Mesenchymal stem cell (in vitro differentiated cells and primary cell): ENCODE results near the gene TMEM61.

Experiments
- DNase-seq: peaks from one replicate; pipeline ENCODE4 v3.0.0-alpha.2; 2013
- H2AFZ ChIP-seq: one replicate; pipeline ENCODE4 v1.6.1; 2013; ENCODE audit warnings: low read depth, mild to moderate bottlenecking, control low read depth, inconsistent platforms, low read length, moderate library complexity
- H2AK5ac ChIP-seq: 2 replicates; pipeline ENCODE4 v1.6.1; 2013; ENCODE audit warnings: low read length, moderate library complexity, mild to moderate bottlenecking, inconsistent platforms; ENCODE audit not compliant: severe bottlenecking
- H2BK120ac ChIP-seq: one replicate; pipeline ENCODE4 v1.6.1; 2013; ENCODE audit warnings: low read depth, mild to moderate bottlenecking, inconsistent platforms, low read length, moderate library complexity
- H2BK12ac ChIP-seq, 2 experiments: one replicate each; pipeline ENCODE4 v1.6.1; 2013; ENCODE audit warnings: inconsistent platforms in 2 of 2, low read length in 2 of 2, mild to moderate bottlenecking in 2 of 2, moderate library complexity in 2 of 2, control low read depth in 1 of 2
- H2BK15ac ChIP-seq: one replicate; pipeline ENCODE4 v1.6.1; 2013; ENCODE audit warnings: mild to moderate bottlenecking, low read depth, inconsistent platforms; ENCODE audit not compliant: poor library complexity, severe bottlenecking
- H2BK5ac ChIP-seq: 2 replicates; pipeline ENCODE4 v1.6.1; 2013; ENCODE audit warnings: low read depth, mild to moderate bottlenecking, low read length, control low read depth, inconsistent platforms; ENCODE audit not compliant: poor library complexity, severe bottlenecking
- H3K14ac ChIP-seq, 2 experiments: one replicate each; pipeline ENCODE4 v1.6.1; 2013; ENCODE audit warnings: inconsistent platforms in 2 of 2, low read length in 2 of 2, control low read depth in 1 of 2, mild to moderate bottlenecking in 1 of 2, moderate library complexity in 1 of 2
- H3K18ac ChIP-seq, 2 experiments: one replicate each; pipeline ENCODE4 v1.6.1; 2013; ENCODE audit warnings: inconsistent platforms in 2 of 2, low read length in 2 of 2, control low read depth in 1 of 2, low read depth in 1 of 2, mild to moderate bottlenecking in 1 of 2
- H3K23ac ChIP-seq, 2 experiments: one replicate each; pipeline ENCODE4 v1.6.1; 2013; ENCODE audit warnings: inconsistent platforms in 2 of 2, low read length in 2 of 2, mild to moderate bottlenecking in 2 of 2, moderate library complexity in 2 of 2, control low read depth in 1 of 2
- H3K27ac ChIP-seq: 2 replicates; pipeline ENCODE4 v1.5.1; 2013; ENCODE audit warnings: mild to moderate bottlenecking, moderate library complexity, low read length, control low read depth, inconsistent platforms; ENCODE audit not compliant: poor library complexity, severe bottlenecking
- H3K27me3 ChIP-seq, 2 experiments: 2 replicates each; pipeline versions ENCODE4 v1.6.1 to v1.7.0; 2013; ENCODE audit warnings: low read length in 2 of 2, mild to moderate bottlenecking in 2 of 2, moderate library complexity in 2 of 2, control low read depth in 1 of 2, inconsistent platforms in 1 of 2; ENCODE audit not compliant: control insufficient read depth in 1 of 2, insufficient read depth in 1 of 2
- H3K36me3 ChIP-seq, 2 experiments: 2 replicates each; pipeline versions ENCODE4 v1.6.1 to v1.7.0; 2013; ENCODE audit warnings: low read length in 2 of 2, control low read depth in 1 of 2, inconsistent platforms in 1 of 2, low read depth in 1 of 2, mild to moderate bottlenecking in 1 of 2; ENCODE audit not compliant: insufficient read depth in 2 of 2, control insufficient read depth in 1 of 2
- H3K4ac ChIP-seq, 2 experiments: one replicate each; pipeline ENCODE4 v1.6.1; 2013; ENCODE audit warnings: inconsistent platforms in 2 of 2, low read length in 2 of 2, mild to moderate bottlenecking in 2 of 2, moderate library complexity in 2 of 2, control low read depth in 1 of 2, low read depth in 1 of 2
- H3K4me1 ChIP-seq: 2 replicates; pipeline ENCODE4 v1.6.1; 2013; ENCODE audit warnings: low read depth, low read length, control low read depth; ENCODE audit not compliant: control insufficient read depth, insufficient read depth
- H3K4me2 ChIP-seq: 2 replicates; pipeline ENCODE4 v1.6.1; 2013; ENCODE audit warnings: low read length, mild to moderate bottlenecking, inconsistent platforms; ENCODE audit not compliant: poor library complexity, severe bottlenecking
- H3K4me3 ChIP-seq, 2 experiments: 2 replicates each; pipeline versions ENCODE4 v1.5.1 to v1.7.0; 2013; ENCODE audit warnings: low read length in 2 of 2, mild to moderate bottlenecking in 2 of 2, control low read depth in 1 of 2, low read depth in 1 of 2; ENCODE audit not compliant: insufficient read depth in 1 of 2
- H3K79me1 ChIP-seq: replicated peaks from 2 replicates; pipeline ENCODE4 v1.6.1; 2013; ENCODE audit warnings: mild to moderate bottlenecking, control low read depth, low read length, inconsistent platforms; ENCODE audit not compliant: poor library complexity, severe bottlenecking
- H3K9ac ChIP-seq: 2 replicates; pipeline ENCODE4 v1.7.0; 2013; ENCODE audit warnings: mild to moderate bottlenecking, low read length, moderate library complexity
- H3K9me3 ChIP-seq: 2 replicates; pipeline ENCODE4 v1.7.0; 2013; ENCODE audit warnings: mild to moderate bottlenecking, low read length; ENCODE audit not compliant: control insufficient read depth
- H4K8ac ChIP-seq: one replicate; pipeline ENCODE4 v1.6.1; 2013; ENCODE audit warnings: inconsistent platforms, mild to moderate bottlenecking, low read length, moderate library complexity
- H4K91ac ChIP-seq: one replicate; pipeline ENCODE4 v1.6.1; 2013; ENCODE audit warnings: mild to moderate bottlenecking, low read length, inconsistent platforms
- WGBS: methylation state at CpG from one replicate; pipeline ENCODE4 v1.1.7; 2013; ENCODE audit warnings: mixed read lengths; 5-methylcytosine and 5-hydroxymethylcytosine counted together

TMEM61 gene

DNA sequence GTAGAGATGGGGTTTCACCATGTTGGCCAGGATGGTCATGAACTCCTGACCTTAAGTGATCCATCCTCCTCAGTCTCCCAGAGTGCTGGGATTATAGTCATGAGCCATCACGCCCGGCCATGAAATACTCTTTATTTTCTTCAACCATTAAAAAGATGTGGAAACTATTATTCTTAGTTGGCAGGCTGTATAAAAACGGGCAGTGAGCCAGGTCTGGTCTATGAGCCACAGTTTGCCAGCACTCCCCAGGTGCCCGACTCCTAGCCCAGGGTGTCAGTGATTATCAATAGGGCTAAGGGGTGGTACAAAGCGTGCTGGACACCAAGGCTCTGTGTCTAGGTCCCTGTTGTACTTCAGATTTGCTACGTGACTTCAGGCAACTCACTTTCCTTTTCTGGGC lies 3.7 kb upstream of the TMEM61 start:
- Histone ChIP-seq H3K79me1 (no peaks in the 10 kb centered on the region), H4K8ac (no peak overlapping the region), H2AK5ac (no peak overlapping the region), H4K91ac (no peak overlapping the region), H2BK120ac (no peak overlapping the region), H3K27me3 (peaks cover 28 to 32% of the 10 kb centered on the region in 2 experiments), H3K9ac (no peak overlapping the region), H3K4ac (no peak overlapping the region), H3K36me3 (no peaks in the 10 kb centered on the region), H2BK5ac (no peak overlapping the region), H2BK15ac (no peak overlapping the region), H3K27ac (no peak overlapping the region), H3K4me1 (peaks cover 13% of the 10 kb centered on the region), H3K9me3 (no peaks in the 10 kb centered on the region), H3K4me3 (no peak overlapping the region), H3K14ac (no peak overlapping the region), H2BK12ac (no peak overlapping the region), H3K23ac (no peak overlapping the region), H3K4me2 (no peak overlapping the region), H2AFZ (no peak overlapping the region), H3K18ac (no peak overlapping the region)
- 76% methylated on average over 4 of the region's 6 CpGs for WGBS
- DNase-seq, result no peak

DNA sequence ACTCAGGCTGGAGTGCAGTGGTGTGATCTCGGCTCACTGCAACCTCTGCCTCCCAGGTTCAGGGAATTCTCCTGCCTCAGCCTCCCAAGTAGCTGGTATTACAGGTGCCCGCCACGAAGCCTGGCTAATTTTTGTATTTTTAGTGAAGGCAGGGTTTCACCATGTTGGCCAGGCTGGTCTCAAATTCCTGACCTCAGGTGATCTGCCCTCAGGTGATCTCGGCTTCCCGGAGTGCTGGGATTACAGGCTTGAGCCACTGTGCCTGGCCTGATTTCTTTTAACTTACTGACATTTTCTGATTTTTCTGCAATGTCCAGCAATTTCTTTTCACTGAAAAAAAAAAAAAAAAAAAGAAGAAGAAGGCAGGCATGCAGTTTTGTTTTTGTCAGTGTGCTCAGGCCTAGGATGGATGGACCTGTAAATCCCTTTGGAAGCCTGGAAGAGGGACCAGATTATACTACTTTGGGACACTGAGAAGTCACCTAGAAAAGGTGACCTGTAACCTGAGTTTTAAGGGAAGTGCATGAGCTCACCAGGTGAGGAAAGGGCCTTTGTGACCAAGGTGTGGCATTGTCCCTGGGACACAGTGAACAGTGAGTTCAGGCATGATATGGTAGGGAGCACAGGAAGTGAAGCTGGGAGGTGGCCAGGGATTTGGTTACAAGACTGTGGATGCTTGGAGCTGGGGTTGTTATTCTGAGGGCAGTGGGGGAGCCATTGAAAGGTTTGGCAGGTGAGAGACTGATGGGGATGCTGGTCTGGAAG lies 2.7 kb upstream of the TMEM61 start:
- no peak overlapping the region for H2BK12ac ChIP-seq
- no peak overlapping the region for H4K91ac ChIP-seq
- no peak overlapping the region for H3K4me3 ChIP-seq
- H3K79me1 ChIP-seq, result no peaks in the 10 kb centered on the region
- no peak overlapping the region for H4K8ac ChIP-seq
- no peak overlapping the region for H3K23ac ChIP-seq
- no peak overlapping the region for H2AK5ac ChIP-seq
- H3K14ac ChIP-seq, result no peak overlapping the region
- DNase-seq, result no peak
- no peak overlapping the region for H3K27ac ChIP-seq
- H3K36me3 ChIP-seq, result no peaks in the 10 kb centered on the region
- no peaks in the 10 kb centered on the region for H3K9me3 ChIP-seq
- H2BK120ac ChIP-seq, result no peak overlapping the region
- peaks cover 13% of the 10 kb centered on the region for H3K4me1 ChIP-seq
- no peak overlapping the region for H2BK5ac ChIP-seq
- H3K4me2 ChIP-seq, result no peak overlapping the region
- WGBS, result 90% methylated on average over 5 of the region's 5 CpGs
- H3K27me3 ChIP-seq, result peaks cover 38 to 42% of the 10 kb centered on the region in 2 experiments
- H2BK15ac ChIP-seq, result no peak overlapping the region
- peak overlapping the region; percentile 3 for H2AFZ ChIP-seq
- H3K18ac ChIP-seq, result no peak overlapping the region
- no peak overlapping the region for H3K4ac ChIP-seq
- H3K9ac ChIP-seq, result no peak overlapping the region

DNA sequence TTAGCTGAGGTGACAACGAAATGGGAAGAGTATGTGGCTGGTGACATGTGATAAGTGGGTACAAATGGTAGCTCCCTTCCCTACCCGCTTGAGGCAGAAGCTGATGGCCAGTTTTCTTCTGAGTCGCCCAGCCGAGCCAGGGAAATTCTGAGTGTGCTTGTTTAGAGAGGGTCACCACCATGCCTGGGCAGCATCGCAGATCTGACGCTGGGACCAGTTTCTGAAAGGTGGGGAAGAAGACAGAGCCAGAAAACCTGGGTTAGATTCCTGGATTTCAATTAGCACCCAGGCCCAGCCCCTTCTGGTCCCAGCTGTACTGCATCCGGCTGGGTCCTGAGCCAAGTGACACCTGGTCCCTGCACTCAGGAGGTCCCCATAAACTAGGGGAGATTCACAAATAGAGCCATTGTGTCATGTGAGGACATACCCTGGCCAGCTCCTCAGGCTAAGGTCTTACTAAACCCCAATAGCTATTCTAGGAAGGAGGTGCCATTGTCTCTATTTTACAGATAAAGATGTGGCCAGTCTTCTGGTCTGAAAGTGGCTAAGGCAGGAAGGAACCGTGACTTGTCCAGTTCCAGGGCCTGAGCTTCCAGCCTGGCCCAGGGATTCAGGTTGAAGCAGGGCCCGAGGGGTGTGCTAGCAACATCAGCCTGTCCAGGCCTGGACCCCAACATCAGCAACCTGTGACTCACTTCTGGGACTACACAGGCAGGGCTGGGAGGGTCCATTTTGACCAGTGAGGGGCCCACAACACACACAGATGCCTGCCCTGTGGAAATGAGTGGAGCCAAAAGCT lies 1.7 kb upstream of the TMEM61 start:
- no peak overlapping the region for H3K4me2 ChIP-seq
- no peak for DNase-seq
- WGBS, result 88% methylated on average over 9 of the region's 9 CpGs
- H3K4ac ChIP-seq, result no peak overlapping the region
- H2AK5ac ChIP-seq, result no peak overlapping the region
- H2BK5ac ChIP-seq, result no peak overlapping the region
- H3K9ac ChIP-seq, result no peak overlapping the region
- H3K27me3 ChIP-seq, result peaks cover 42 to 49% of the 10 kb centered on the region in 2 experiments
- no peak overlapping the region for H3K18ac ChIP-seq
- H3K4me3 ChIP-seq, result no peak overlapping the region
- no peak overlapping the region for H4K8ac ChIP-seq
- H3K36me3 ChIP-seq, result no peaks in the 10 kb centered on the region
- H2BK15ac ChIP-seq, result no peak overlapping the region
- peaks cover 11% of the 10 kb centered on the region for H3K4me1 ChIP-seq
- H3K9me3 ChIP-seq, result no peaks in the 10 kb centered on the region
- H3K23ac ChIP-seq, result no peak overlapping the region
- H3K14ac ChIP-seq, result peak overlapping the region in 1 of 2 experiments; percentile 7
- H2BK12ac ChIP-seq, result no peak overlapping the region
- H4K91ac ChIP-seq, result no peak overlapping the region
- no peaks in the 10 kb centered on the region for H3K79me1 ChIP-seq
- H2AFZ ChIP-seq, result peak overlapping the region; percentile 3
- H3K27ac ChIP-seq, result no peak overlapping the region
- no peak overlapping the region for H2BK120ac ChIP-seq

DNA sequence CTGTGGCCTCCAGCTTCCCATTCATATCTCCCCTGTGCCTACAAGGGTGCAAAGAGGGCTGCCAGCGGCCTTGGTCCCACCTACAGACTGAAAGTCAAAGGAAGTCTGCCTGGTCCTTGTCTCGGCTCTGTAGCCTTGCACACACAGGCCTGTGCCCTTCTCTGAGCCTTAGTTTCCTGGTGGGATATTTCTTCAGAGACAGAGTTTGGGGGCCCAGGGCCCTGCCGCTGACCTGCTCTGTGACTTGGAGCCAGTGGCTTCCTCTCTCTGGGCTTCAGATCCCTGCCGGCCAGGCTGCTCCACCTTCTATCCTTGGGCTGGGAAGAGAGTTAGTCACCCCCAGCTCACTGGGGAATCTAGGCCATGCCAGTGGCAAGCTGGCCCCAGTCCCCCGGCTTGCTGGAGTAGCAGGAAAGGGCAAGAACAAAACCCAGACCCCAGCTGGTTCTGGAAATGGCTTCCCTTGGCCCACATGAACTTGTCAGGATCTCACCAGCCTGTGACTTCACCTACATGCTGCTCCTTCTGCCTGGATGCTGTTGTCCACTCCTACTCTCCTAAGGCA lies 1.0 kb upstream of the TMEM61 start:
- Histone ChIP-seq H3K4me2 (no peak overlapping the region), H2BK12ac (no peak overlapping the region), H4K8ac (no peak overlapping the region), H2BK120ac (no peak overlapping the region), H4K91ac (no peak overlapping the region), H2AFZ (no peak overlapping the region), H3K4ac (no peak overlapping the region), H3K9me3 (no peaks in the 10 kb centered on the region), H2AK5ac (no peak overlapping the region), H3K27ac (no peak overlapping the region), H3K4me3 (no peak overlapping the region), H3K9ac (no peak overlapping the region), H3K36me3 (no peaks in the 10 kb centered on the region), H3K79me1 (no peaks in the 10 kb centered on the region), H3K27me3 (peaks cover 42 to 56% of the 10 kb centered on the region in 2 experiments), H3K14ac (no peak overlapping the region), H3K18ac (no peak overlapping the region), H2BK5ac (no peak overlapping the region), H2BK15ac (no peak overlapping the region), H3K4me1 (peaks cover 11% of the 10 kb centered on the region), H3K23ac (no peak overlapping the region)
- WGBS, result 38% methylated on average over 5 of the region's 5 CpGs
- no peak for DNase-seq
